DOHH2 (cell line): ENCODE results near the gene SNAPC3.
A peak's percentile ranks its signal among the peaks of the same experiment; 100 is the strongest.
"Not testable (repeated sequence)": the region's sequence is repeated elsewhere in the genome, so short reads cannot be mapped to it uniquely, and the experiment has no call there.

Experiments used
- H3F3A ChIP-seq: fragments of 200-600 bp; sonication (generic), shearing (Covaris generic); 2 replicates; pipeline ENCODE4 v1.6.0; 2016; ENCODE audit warnings: antibody characterized with exemption, mild to moderate bottlenecking; ENCODE audit not compliant: control insufficient read depth, insufficient read depth
- H3K27ac ChIP-seq: fragments of 200-600 bp; sonication (generic); 2 replicates; pipeline ENCODE4 v1.5.1; 2014; ENCODE audit warnings: low read depth, mild to moderate bottlenecking, low read length, moderate library complexity
- H3K27me3 ChIP-seq: fragments of 200-600 bp; sonication (generic); 2 replicates; pipeline ENCODE4 v1.6.1; 2014; ENCODE audit warnings: mild to moderate bottlenecking, low read length, mixed read lengths; ENCODE audit not compliant: control insufficient read depth
- H3K36me3 ChIP-seq: fragments of 200-600 bp; sonication (generic); 2 replicates; pipeline ENCODE4 v1.6.1; 2014; ENCODE audit warnings: mild to moderate bottlenecking, low read length, moderate library complexity, mixed read lengths; ENCODE audit not compliant: control insufficient read depth
- H3K4me1 ChIP-seq: fragments of 200-600 bp; sonication (generic); 2 replicates; pipeline ENCODE4 v1.6.1; 2014; ENCODE audit warnings: mild to moderate bottlenecking, low read length, mixed read lengths; ENCODE audit not compliant: control insufficient read depth
- H3K4me2 ChIP-seq: fragments of 200-600 bp; sonication (generic); 2 replicates; pipeline ENCODE4 v1.6.0; 2014; ENCODE audit warnings: mild to moderate bottlenecking, low read length, moderate library complexity
- H3K4me3 ChIP-seq: fragments of 200-600 bp; sonication (generic); 2 replicates; pipeline ENCODE4 v1.5.1; 2014; ENCODE audit warnings: mild to moderate bottlenecking, low read length, mixed read lengths
- H3K79me2 ChIP-seq: fragments of 200-600 bp; sonication (generic); 2 replicates; pipeline ENCODE4 v1.6.1; 2014; ENCODE audit warnings: mild to moderate bottlenecking, low read length, mixed read lengths; ENCODE audit not compliant: control insufficient read depth
- H3K9me2 ChIP-seq: fragments of 200-600 bp; sonication (generic); replicated peaks from 2 replicates; pipeline ENCODE4 v1.6.1; 2014; ENCODE audit warnings: mild to moderate bottlenecking, low read length, mixed read lengths; ENCODE audit not compliant: control insufficient read depth
- H3K9me3 ChIP-seq: fragments of 200-600 bp; sonication (generic); 2 replicates; pipeline ENCODE4 v1.6.1; 2014; ENCODE audit warnings: antibody characterized with exemption, low read length, mixed read lengths; ENCODE audit not compliant: control insufficient read depth, insufficient read depth
- H4K20me1 ChIP-seq: fragments of 200-600 bp; sonication (generic); 2 replicates; pipeline ENCODE4 v1.6.0; 2014; ENCODE audit warnings: low read depth, mild to moderate bottlenecking, antibody characterized with exemption, low read length, moderate library complexity; ENCODE audit not compliant: control insufficient read depth, insufficient read depth
- CTCF ChIP-seq: fragments of 200-600 bp; sonication (generic); IDR thresholded peaks from one replicate; pipeline ENCODE4 v1.5.1; 2014; ENCODE audit warnings: antibody characterized with exemption, mild to moderate bottlenecking, low read depth, low read length; ENCODE audit not compliant: poor library complexity, severe bottlenecking
- EZH2phosphoT487 ChIP-seq: fragments of 200-600 bp; sonication (generic); IDR thresholded peaks from 2 replicates; pipeline ENCODE4 v1.6.1; 2017; ENCODE audit warnings: borderline replicate concordance, mild to moderate bottlenecking, antibody characterized with exemption, low read length, moderate library complexity, mixed read lengths

SNAPC3 gene

GRCh38 chr9:15426019-15426418, 3.3 kb downstream of the SNAPC3 start:
- H3K36me3 ChIP-seq = peaks cover 67% of the 10 kb centered on the region
- H4K20me1 ChIP-seq = no peaks in the 10 kb centered on the region
- no peaks in the 10 kb centered on the region for H3K9me3 ChIP-seq
- H3K27ac ChIP-seq = no peak overlapping the region
- peak overlapping the region; percentile 70 for H3K4me2 ChIP-seq
- peaks cover 39% of the 10 kb centered on the region for H3K4me1 ChIP-seq
- H3K9me2 ChIP-seq = no peaks in the 10 kb centered on the region
- 0 out of 2 replicates have a peak, but pooled peaks cover 3% of the 10 kb centered on the region for H3F3A ChIP-seq
- H3K79me2 ChIP-seq = peaks cover 83% of the 10 kb centered on the region
- no peaks in the 10 kb centered on the region for H3K27me3 ChIP-seq
- TF ChIP-seq EZH2phosphoT487 (no peak), CTCF (no peak)
- H3K4me3 ChIP-seq = peak overlapping the region; percentile 3; the same call in 1 of the 2 replicates

- H3K4me2 ChIP-seq, H3K9me3 ChIP-seq, H3K27ac ChIP-seq, H4K20me1 ChIP-seq, H3K27me3 ChIP-seq, H3K4me3 ChIP-seq, H3K9me2 ChIP-seq, H3F3A ChIP-seq: not testable (repeated sequence)
- Histone ChIP-seq H3K4me1 (peaks cover 32% of the 10 kb centered on the region), H3K36me3 (peaks cover 74% of the 10 kb centered on the region), H3K79me2 (peaks cover 94% of the 10 kb centered on the region)
Measured at GRCh38 chr9:15427702-15428101, 5.0 kb downstream of the SNAPC3 start.

GRCh38 chr9:15430920-15431844, 8.5 kb downstream of the SNAPC3 start:
- no peaks in the 10 kb centered on the region for H4K20me1 ChIP-seq
- H3K36me3 ChIP-seq = peaks cover 76% of the 10 kb centered on the region
- H3K27ac ChIP-seq = no peak overlapping the region
- H3K79me2 ChIP-seq = peaks cover 77% of the 10 kb centered on the region
- no peak overlapping the region for H3K4me2 ChIP-seq
- H3K9me3 ChIP-seq = no peaks in the 10 kb centered on the region
- 0 out of 2 replicates have a peak, but pooled peaks cover 3% of the 10 kb centered on the region for H3F3A ChIP-seq
- no peaks in the 10 kb centered on the region for H3K9me2 ChIP-seq
- no peaks in the 10 kb centered on the region for H3K27me3 ChIP-seq
- TF ChIP-seq EZH2phosphoT487 (no peak), CTCF (no peak)
- H3K4me1 ChIP-seq = peaks cover 8% of the 10 kb centered on the region
- no peak overlapping the region for H3K4me3 ChIP-seq

DNA sequence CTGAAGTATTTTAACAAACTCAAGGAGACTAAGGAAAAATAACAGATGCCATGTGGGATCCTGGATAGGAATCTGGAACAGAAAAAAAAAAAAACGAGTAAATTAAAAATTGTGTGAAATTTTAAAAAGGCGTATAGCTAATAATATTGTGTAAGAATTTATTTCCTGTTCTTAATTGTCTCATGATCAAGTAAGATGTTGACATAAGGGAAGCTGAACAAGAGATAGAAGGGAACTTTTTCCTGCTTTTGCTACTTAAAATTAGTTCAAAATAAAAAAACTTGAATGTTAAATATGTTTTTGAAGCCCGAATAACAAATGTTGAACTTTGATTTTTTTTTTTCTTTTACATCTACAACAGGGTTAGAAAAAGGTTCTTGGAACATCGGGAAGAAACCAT, 10.5 kb downstream of the SNAPC3 start:
- Histone ChIP-seq H3K4me1 (peaks cover 4% of the 10 kb centered on the region; the same call in 1 of the 2 replicates), H3K27ac (no peak overlapping the region), H4K20me1 (no peaks in the 10 kb centered on the region), H3K9me2 (no peaks in the 10 kb centered on the region), H3K27me3 (no peaks in the 10 kb centered on the region), H3K4me2 (no peak overlapping the region), H3K4me3 (no peak overlapping the region), H3F3A (peaks cover 8% of the 10 kb centered on the region; the same call in 1 of the 2 replicates), H3K36me3 (peaks cover 81% of the 10 kb centered on the region), H3K9me3 (no peaks in the 10 kb centered on the region), H3K79me2 (peaks cover 76% of the 10 kb centered on the region)
- TF ChIP-seq EZH2phosphoT487 (no peak), CTCF (no peak)
